VCaP (cell line): ENCODE results near the gene ZNF217.
"Not testable (repeated sequence)": the region's sequence is repeated elsewhere in the genome, so short reads cannot be mapped to it uniquely, and the experiment has no call there.

ENCODE experiments used
- H3K27ac ChIP-seq: fragments of 450-650 bp; 2 replicates; pipeline ENCODE4 v1.5.1; 2017
- TF ChIP-seq, protein P1 (sequence below): fragments of 450-650 bp; conservative IDR thresholded peaks from 2 replicates; pipeline ENCODE4 v1.5.1; 2017; ENCODE audit warnings: mild to moderate bottlenecking, moderate library complexity

Gene ZNF217

GRCh38 chr20:53613748-53614147 lies 20.1 kb upstream of the ZNF217 start:
- TF ChIP-seq, protein P1, sequence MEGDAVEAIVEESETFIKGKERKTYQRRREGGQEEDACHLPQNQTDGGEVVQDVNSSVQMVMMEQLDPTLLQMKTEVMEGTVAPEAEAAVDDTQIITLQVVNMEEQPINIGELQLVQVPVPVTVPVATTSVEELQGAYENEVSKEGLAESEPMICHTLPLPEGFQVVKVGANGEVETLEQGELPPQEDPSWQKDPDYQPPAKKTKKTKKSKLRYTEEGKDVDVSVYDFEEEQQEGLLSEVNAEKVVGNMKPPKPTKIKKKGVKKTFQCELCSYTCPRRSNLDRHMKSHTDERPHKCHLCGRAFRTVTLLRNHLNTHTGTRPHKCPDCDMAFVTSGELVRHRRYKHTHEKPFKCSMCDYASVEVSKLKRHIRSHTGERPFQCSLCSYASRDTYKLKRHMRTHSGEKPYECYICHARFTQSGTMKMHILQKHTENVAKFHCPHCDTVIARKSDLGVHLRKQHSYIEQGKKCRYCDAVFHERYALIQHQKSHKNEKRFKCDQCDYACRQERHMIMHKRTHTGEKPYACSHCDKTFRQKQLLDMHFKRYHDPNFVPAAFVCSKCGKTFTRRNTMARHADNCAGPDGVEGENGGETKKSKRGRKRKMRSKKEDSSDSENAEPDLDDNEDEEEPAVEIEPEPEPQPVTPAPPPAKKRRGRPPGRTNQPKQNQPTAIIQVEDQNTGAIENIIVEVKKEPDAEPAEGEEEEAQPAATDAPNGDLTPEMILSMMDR: no peak
- H3K27ac ChIP-seq: no peak overlapping the region

DNA sequence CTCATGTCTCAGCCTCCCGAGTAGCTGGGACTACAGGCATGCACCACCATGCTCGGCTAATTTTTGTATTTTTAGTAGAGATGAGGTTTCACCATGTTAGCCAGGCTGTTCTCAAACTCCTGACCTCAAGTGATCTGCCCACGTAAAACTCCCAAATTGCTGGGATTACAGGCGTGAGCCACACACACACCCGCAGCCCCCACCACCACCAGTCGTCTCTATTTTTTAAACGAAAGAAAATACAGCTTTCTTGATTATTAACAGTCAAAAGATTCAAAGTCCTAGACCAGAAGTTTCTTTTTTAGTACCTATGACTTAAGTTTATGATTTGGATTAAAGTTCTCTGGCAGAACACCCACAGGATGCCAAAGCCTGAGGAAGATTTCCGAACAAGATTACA lies 18.6 kb upstream of the ZNF217 start:
- H3K27ac ChIP-seq: not testable (repeated sequence)

- no peak overlapping the region for H3K27ac ChIP-seq
- TF ChIP-seq, protein P1: no peak
Measured at GRCh38 chr20:53611449-53611894, 17.8 kb upstream of the ZNF217 start.

DNA sequence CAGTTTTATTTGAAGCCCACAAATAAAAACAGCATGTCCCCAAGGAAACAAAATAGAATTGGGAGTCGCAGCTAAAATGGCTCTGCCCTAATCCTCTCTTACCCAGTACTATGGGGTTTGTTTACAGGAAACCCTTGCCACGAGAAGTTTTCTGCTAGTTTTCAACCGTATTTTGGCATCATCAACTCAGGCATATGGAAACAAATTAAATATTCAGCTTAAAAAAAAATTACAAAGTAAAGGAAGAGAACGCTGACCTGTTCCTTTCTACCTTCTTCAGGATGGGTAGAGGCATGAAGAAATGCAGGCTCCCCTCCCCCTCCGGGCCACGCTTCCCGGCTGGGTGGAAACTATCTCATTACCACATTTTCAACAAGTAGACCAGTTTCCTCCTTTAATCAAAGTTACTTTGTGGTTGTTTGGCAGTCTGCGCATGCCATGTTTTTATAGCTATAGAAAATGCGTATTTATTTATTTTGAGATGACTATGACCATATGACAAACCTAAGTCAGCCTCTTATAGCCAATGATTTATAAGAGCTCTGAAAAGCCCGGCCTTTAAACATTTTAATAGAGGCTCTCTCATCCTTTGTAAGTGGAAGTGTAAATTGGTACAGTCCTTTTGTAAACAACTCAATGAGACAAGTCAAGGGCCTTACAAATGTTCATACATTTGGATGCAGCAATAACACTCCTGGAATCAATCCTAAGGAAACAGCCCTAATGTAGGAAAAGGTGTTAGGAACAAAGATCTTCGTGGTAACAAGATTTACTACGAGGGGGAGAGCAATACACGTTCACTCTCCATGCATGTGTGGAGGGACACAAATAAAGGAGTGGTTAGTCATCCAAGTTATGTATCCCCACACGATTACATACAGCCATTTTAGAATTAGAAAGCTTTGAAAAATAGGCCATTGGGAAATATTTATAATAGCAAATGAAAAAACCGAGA lies 16.1 kb upstream of the ZNF217 start:
- H3K27ac ChIP-seq: no peak overlapping the region
- TF ChIP-seq, protein P1: no peak

DNA sequence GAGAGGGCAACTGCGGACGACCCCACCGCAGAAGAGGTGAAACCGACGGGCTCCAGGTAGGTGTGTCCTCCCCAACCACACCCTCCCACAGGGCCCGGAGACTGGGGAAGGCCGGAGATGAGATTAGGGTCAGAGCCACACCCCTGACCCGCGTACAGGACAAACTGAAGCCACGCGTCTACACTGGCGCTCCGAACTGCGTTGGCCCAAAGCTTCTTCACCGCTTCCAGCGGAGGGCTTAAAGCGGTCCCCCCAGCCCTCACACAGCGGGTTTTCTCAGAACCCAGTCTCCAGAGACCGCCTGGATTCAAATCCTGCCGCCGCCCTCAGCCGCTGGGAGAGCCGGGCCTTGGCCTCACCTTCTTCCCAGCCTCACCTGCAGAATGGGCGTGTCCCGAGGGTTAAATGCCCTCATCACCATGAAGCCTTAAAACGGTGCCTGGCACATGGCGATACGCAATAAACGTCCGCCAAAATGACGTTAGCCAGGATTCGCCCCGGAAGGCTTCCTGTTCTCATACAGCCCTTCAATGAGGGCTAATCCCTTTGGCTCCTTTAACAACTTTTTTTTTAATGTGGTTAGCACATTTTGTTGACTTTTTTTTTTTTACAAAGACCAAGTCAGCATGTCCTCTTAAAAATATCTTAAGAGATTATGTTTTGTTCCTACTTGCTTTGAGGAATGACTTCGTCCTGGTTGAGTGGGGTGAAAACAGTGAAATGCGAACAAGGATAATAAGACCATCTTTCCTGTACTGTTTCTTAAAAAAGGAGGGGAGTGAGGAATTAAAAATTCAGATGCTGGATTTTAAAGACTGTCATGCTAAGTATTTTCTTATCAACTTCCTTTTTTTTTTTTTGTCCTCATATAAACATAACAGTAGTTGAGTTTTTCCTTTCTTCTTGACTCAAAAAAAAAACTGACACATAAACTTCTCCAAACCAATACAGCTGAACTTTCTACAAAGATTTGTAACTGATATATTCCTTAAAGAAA lies 15.1 kb upstream of the ZNF217 start:
- no peak overlapping the region for H3K27ac ChIP-seq
- TF ChIP-seq, protein P1: no peak

DNA sequence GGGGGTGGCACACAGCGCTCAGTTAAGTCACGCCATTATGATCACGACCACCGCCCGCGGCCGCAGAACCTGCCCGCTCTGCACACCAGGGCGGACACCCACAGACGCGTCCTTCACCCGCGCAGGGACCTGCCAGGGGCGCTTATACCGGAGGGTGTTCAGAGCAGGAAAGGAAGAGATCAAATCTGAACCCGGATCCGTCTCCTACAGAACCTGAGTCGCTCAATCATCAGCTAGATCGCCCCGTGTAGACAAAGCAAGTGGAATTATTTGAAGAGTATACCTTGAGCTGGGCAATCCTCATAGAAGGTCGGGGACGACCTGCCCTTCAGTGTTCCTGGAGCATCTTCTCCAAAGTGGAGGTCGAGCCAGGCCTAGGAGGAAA lies 14.4 kb upstream of the ZNF217 start:
- TF ChIP-seq, protein P1: no peak
- no peak overlapping the region for H3K27ac ChIP-seq

- TF ChIP-seq, protein P1: no peak
- no peak overlapping the region for H3K27ac ChIP-seq
Measured at GRCh38 chr20:53606364-53606985, 12.8 kb upstream of the ZNF217 start.

DNA sequence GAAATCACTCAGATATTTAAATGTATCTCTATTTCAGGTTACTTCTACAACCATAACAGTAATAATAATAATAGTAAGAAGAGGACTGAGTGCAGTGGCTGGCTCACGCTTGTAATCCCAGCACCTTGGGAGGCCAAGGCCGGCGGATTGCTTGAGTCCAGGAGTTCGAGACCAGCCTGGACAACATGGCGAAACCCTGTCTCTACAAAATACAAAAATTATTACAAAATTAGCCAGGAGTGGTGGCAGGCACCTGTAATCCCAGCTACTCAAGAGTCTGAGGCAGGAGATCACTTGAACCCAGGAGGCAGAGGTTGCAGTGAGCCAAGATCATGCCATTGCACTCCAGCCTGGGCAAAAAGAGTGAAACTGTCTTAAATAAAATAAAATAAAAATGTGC lies 11.8 kb upstream of the ZNF217 start:
- not testable (repeated sequence) for H3K27ac ChIP-seq

- not testable (repeated sequence) for H3K27ac ChIP-seq
Measured at GRCh38 chr20:53604846-53605245, 11.2 kb upstream of the ZNF217 start.
